Mucosa of descending colon (tissue), 3 donors: ENCODE results near the gene RALA. TPM values are rescaled to one million over a fixed set of nuclear protein-coding genes. Genes with fewer than 3 reads are reported as not detected.

Experiments
- ATAC-seq: fragments of 200-7000 bp; cut with Tn5 transposase; one replicate; pipeline ENCODE4 v1.9.1; 2020; ENCODE audit warnings: mild to moderate bottlenecking, moderate library complexity
- DNase-seq, 3 donors: peaks; one replicate each; pipeline ENCODE4 v3.0.0-alpha.2; 2020
- H3K36me3 ChIP-seq: fragments of 200-600 bp; one replicate; pipeline ENCODE4 v1.8.0; 2021; ENCODE audit warnings: low read depth, mild to moderate bottlenecking
- H3K4me1 ChIP-seq: fragments of 200-600 bp; one replicate; pipeline ENCODE4 v1.8.0; 2021; ENCODE audit warnings: low read depth, mild to moderate bottlenecking
- H3K4me3 ChIP-seq: fragments of 200-600 bp; one replicate; pipeline ENCODE4 v1.8.0; 2021; ENCODE audit warnings: mild to moderate bottlenecking
- H3K9me3 ChIP-seq: fragments of 200-600 bp; one replicate; pipeline ENCODE4 v1.8.0; 2021; ENCODE audit warnings: mild to moderate bottlenecking
- CTCF ChIP-seq: fragments of 200-600 bp; IDR thresholded peaks from one replicate; pipeline ENCODE4 v1.8.0; 2022; ENCODE audit warnings: antibody characterized with exemption, mild to moderate bottlenecking
- intact Hi-C, 2 donors: fragments of 100-400 bp; cut with DNase I in 1 of 2; cut with micrococcal nuclease in 1 of 2; formaldehyde crosslinking; loops; one replicate each; pipeline versions ENCODE4 v1.11.0 to v1.11.1; 2022; cut with DNase I, micrococcal nuclease
- long read RNA-seq, 2 donors: library from polyadenylated mRNA; unstranded; transcript quantifications; one replicate each; pipeline ENCODE4 v2.0.0, GENCODE V29; 2019 to 2021
- total RNA-seq, 3 donors: library from RNA; stranded (reverse); fragmentation: NEBNext Ultra II Directional in 2 of 3; extraction: Animal tissue kit (Norgen Biotek cat#: 25700) in 2 of 3; gene quantifications; one replicate each; pipeline versions ENCODE4 v1.2.1 to v1.2.4, GENCODE V29; 2021 to 2023
- donor health status: DM: no; HTN: no; CAD: no; lungs with moderate emphysema.
- donor health status: DM: no; HTN: no; CAD: no.
- donor health status: DM: no; HTN: yes; CAD: no.

RALA gene
- 10 to 100 TPM; 35.6 to 52.5 (median 50.3) TPM for total RNA-seq
- long read RNA-seq, donor 1, transcript RALA-201 (5 exons, 2,880 nt) = major isoform, 61 of 66 reads
- long read RNA-seq, donor 1, partial matches to known transcripts = 1 of 66 reads
- long read RNA-seq, donor 1, other reads (novel, unspliced or antisense) = 4 of 66 reads
- long read RNA-seq, donor 2, transcript RALA-201 (5 exons, 2,880 nt) = major isoform, 50 of 66 reads
- long read RNA-seq, donor 2, partial matches to known transcripts = 6 of 66 reads
- long read RNA-seq, donor 2, other reads (novel, unspliced or antisense) = 9 of 66 reads

GRCh38 chr7:39623047-39623731, at the start of gene RALA:
Gene RALA (plus strand): TSS chr7:39623572. CDS start chr7:39686668, 63,096 bp downstream.
- H3K9me3 ChIP-seq = no peaks in the 10 kb centered on the region
- intact Hi-C loops = no loop called here
- ATAC-seq (peak; percentile 97), DNase-seq (peak; percentile 93 to 96 (median 96))
- TF ChIP-seq CTCF = no peak
- H3K4me3 ChIP-seq = peak within 1 kb of the TSS; percentile 76
- H3K4me1 ChIP-seq = peaks cover 11% of the 10 kb centered on the region
- H3K36me3 ChIP-seq = no peaks in the 10 kb centered on the region

- TF ChIP-seq CTCF = no peak
- H3K36me3 ChIP-seq = no peaks in the 10 kb centered on the region
- no peak overlapping the region for H3K4me3 ChIP-seq
- ATAC-seq = no peak
- no peak for DNase-seq
- no peaks in the 10 kb centered on the region for H3K9me3 ChIP-seq
- intact Hi-C loops = no loop called here
- H3K4me1 ChIP-seq = no peaks in the 10 kb centered on the region
These were observed 48.6 kb upstream of the RALA start for GRCh38 chr7:39574673-39575349.

- no peaks in the 10 kb centered on the region for H3K9me3 ChIP-seq
- ATAC-seq (no peak), DNase-seq (no peak)
- TF ChIP-seq CTCF = no peak
- H3K4me3 ChIP-seq = no peak overlapping the region
- H3K36me3 ChIP-seq = no peaks in the 10 kb centered on the region
- intact Hi-C loops = no loop called here
- no peaks in the 10 kb centered on the region for H3K4me1 ChIP-seq
These were observed 46.0 kb upstream of the RALA start for GRCh38 chr7:39577229-39577874.

- H3K36me3 ChIP-seq = no peaks in the 10 kb centered on the region
- intact Hi-C loops = loop anchor here (1.0 to 10.0 kb wide), 2 partner anchors 164 to 167 kb away; no protein-coding TSS in a partner anchor
- H3K9me3 ChIP-seq = no peaks in the 10 kb centered on the region
- DNase-seq = peak in 2 of 3 donors; percentile 66 to 83
- peak; percentile 64 for TF ChIP-seq CTCF
- H3K4me1 ChIP-seq = no peaks in the 10 kb centered on the region
- ATAC-seq = peak; percentile 100
- H3K4me3 ChIP-seq = no peak overlapping the region
These were observed 43.1 kb upstream of the RALA start for GRCh38 chr7:39580149-39580874.

GRCh38 chr7:39582536-39582935, 40.8 kb upstream of the RALA start:
- H3K9me3 ChIP-seq = no peaks in the 10 kb centered on the region
- ATAC-seq (no peak), DNase-seq (no peak)
- intact Hi-C loops = loop anchor here in 1 of 2 donors (10.0 kb wide), 1 partner anchor 162 kb away; no protein-coding TSS in a partner anchor
- H3K4me3 ChIP-seq = no peak overlapping the region
- no peaks in the 10 kb centered on the region for H3K4me1 ChIP-seq
- TF ChIP-seq CTCF = no peak
- H3K36me3 ChIP-seq = no peaks in the 10 kb centered on the region
